K562 (cell line): ENCODE results near the gene ASCL2. TPM values are rescaled to one million over a fixed set of nuclear protein-coding genes. Genes with fewer than 3 reads are reported as not detected.

ENCODE experiments used
- BDP1 ChIP-seq: IDR thresholded peaks from 3 replicates; pipeline ENCODE4 v1.6.1; 2011; ENCODE audit not compliant: insufficient read length, insufficient read depth
- GTF2F1 ChIP-seq: IDR thresholded peaks from 2 replicates; pipeline ENCODE4 v1.6.1; 2011; ENCODE audit warnings: low read depth, low read length, improper control_type of control experiment
- HDAC8 ChIP-seq: fragments of 450-650 bp; IDR thresholded peaks from 2 replicates; pipeline ENCODE4 v1.6.1; 2016; ENCODE audit warnings: mild to moderate bottlenecking, missing genetic modification characterization, moderate library complexity, missing compliant biosample characterization
- HNRNPLL ChIP-seq: fragments of 200-400 bp; formaldehyde crosslinking; IDR thresholded peaks from 2 replicates; pipeline ENCODE4 v1.6.1; 2017; ENCODE audit warnings: low read length, low read depth, mild to moderate bottlenecking; ENCODE audit not compliant: poor library complexity, severe bottlenecking
- POLR2B ChIP-seq: fragments of 450-650 bp; IDR thresholded peaks from 2 replicates; pipeline ENCODE4 v1.6.1; 2018; ENCODE audit warnings: low read depth; ENCODE audit not compliant: partially characterized antibody
- POLR3A ChIP-seq: IDR thresholded peaks from 2 replicates; pipeline ENCODE4 v1.6.1; 2011; ENCODE audit warnings: borderline replicate concordance, mild to moderate bottlenecking, moderate library complexity; ENCODE audit not compliant: insufficient read length, insufficient read depth; ENCODE audit errors: extremely low read depth
- SETDB1 ChIP-seq: IDR thresholded peaks from one replicate; pipeline ENCODE4 v1.6.1; 2012; ENCODE audit warnings: low read length, control low read depth, inconsistent platforms
- SNIP1 ChIP-seq: fragments of 450-650 bp; IDR thresholded peaks from 2 replicates; pipeline ENCODE4 v1.7.1; 2017; ENCODE audit warnings: low read depth, mild to moderate bottlenecking
- SRSF9 ChIP-seq: fragments of 200-400 bp; formaldehyde crosslinking; IDR thresholded peaks from 2 replicates; pipeline ENCODE4 v1.6.1; 2017; ENCODE audit warnings: low read depth, low read length, borderline replicate concordance
- THRAP3 ChIP-seq: fragments of 450-650 bp; IDR thresholded peaks from 2 replicates; pipeline ENCODE4 v1.6.1; 2016; ENCODE audit warnings: mild to moderate bottlenecking, inconsistent platforms, borderline replicate concordance
- ZNF444 ChIP-seq: fragments of 250-450 bp; sonication (Bioruptor Pico); IDR thresholded peaks from 2 replicates; pipeline ENCODE4 v1.4.0; 2020; ENCODE audit warnings: mild to moderate bottlenecking, moderate library complexity
- polyA plus RNA-seq, 8 experiments: library from polyadenylated mRNA; depleted of rRNA in 4 of 8; stranded (reverse) in 5 of 8; unstranded in 3 of 8; fragments of >200 nt; fragmentation: Nextera tagmentation in 2 of 8; fragmentation: Illumina TruSeq in 1 of 8; extraction: Ambion mirVana in 2 of 8; extraction: Trizol in 1 of 8; gene quantifications; 2 replicates each; pipeline versions ENCODE4 v1.2.1 to v1.2.3, GENCODE V29; 2011 to 2014; ENCODE audit warnings: inconsistent platforms in 1 of 8, missing spikeins in 1 of 8
- total RNA-seq, 7 experiments: library from RNA; depleted of rRNA in 6 of 7; stranded (reverse); fragments of >200 nt in 6 of 7; fragmentation: Illumina TruSeq in 2 of 7; extraction: Trizol in 2 of 7; gene quantifications; 2 replicates each; pipeline versions ENCODE4 v1.2.1 to v1.2.3, GENCODE V29; 2011 to 2021; ENCODE audit warnings: low replicate concordance in 1 of 7
- TF ChIP-seq, protein P1 (sequence below), 2 experiments: fragments of 450-650 bp; IDR thresholded peaks; 2 replicates each; pipeline ENCODE4 v1.6.1; 2016
- TF ChIP-seq, protein P2 (sequence below): fragments of 450-650 bp; formaldehyde crosslinking; IDR thresholded peaks from 2 replicates; pipeline ENCODE4 v1.4.0; 2020; ENCODE audit warnings: mild to moderate bottlenecking, moderate library complexity
- TF ChIP-seq, protein P3 (sequence below), 3 experiments: fragments of 200-800 bp in 1 of 3; fragments of 250-450 bp in 1 of 3; fragments of 450-650 bp in 1 of 3; sonication (Bioruptor Pico) in 1 of 3; sonication (Bioruptor generic) in 1 of 3; formaldehyde crosslinking in 1 of 3; IDR thresholded peaks; 2 replicates each; pipeline versions ENCODE4 v1.6.1 to v1.8.0; 2016 to 2022; ENCODE audit warnings: mild to moderate bottlenecking in 2 of 3, missing genetic modification characterization in 2 of 3, missing compliant biosample characterization in 1 of 3, moderate library complexity in 1 of 3
- TF ChIP-seq, protein P4 (sequence below): fragments of 250-450 bp; sonication (Bioruptor Pico); IDR thresholded peaks from 2 replicates; pipeline ENCODE4 v1.4.0; 2020; ENCODE audit warnings: mild to moderate bottlenecking, moderate library complexity

Gene ASCL2
- total and polyA plus RNA-seq, 9 of the 15 experiments (the other 6 are each of a cell fraction or from before 2014, with no cell fraction given), result 0.11 to 1.4 (median 0.36) TPM; not detected in 2

DNA sequence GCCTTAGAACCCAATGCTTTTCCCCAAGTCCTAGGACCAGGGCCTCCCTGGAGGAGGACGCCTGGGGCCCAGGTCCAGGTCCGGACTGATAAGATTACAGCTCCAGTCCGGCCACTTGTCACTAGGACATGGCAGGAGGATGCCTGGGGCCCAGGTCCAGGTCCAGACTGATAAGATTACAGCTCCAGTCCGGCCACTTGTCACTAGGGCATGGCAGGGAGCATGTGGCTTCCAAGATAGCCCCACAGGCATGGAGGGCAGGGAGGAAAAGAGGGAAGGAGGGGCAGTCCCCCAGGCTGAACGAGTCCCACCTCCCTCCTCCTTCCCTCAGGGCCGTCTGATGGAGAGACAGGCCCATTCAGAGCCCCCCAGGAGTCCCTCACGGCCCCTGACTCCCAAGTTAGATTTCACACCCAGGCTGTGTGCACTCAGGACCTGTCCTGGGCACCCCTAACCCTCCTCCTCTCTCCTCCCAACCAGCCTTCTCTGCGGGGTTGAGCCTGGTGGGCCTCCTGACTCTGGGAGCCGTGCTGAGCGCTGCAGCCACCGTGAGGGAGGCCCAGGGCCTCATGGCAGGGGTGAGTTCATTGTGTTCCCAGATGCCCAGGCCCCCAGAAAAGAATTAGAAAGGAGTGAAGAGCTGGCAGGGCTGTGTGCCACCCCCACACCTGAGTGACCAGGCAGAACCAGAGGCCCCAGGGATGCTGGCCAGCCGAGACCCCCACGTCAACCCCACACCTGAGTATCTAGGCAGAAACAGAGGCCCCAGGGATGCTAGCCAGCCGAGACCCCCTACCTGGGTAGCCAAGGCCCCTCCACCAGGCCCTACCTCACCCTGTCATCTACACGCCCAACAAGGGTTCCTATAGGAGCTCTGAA, 33.5 kb upstream of the ASCL2 start (continued):
- no peak for TF ChIP-seq GTF2F1
- TF ChIP-seq POLR3A, result no peak
- no peak for TF ChIP-seq SNIP1
- TF ChIP-seq BDP1, result no peak
- TF ChIP-seq, protein P1, sequence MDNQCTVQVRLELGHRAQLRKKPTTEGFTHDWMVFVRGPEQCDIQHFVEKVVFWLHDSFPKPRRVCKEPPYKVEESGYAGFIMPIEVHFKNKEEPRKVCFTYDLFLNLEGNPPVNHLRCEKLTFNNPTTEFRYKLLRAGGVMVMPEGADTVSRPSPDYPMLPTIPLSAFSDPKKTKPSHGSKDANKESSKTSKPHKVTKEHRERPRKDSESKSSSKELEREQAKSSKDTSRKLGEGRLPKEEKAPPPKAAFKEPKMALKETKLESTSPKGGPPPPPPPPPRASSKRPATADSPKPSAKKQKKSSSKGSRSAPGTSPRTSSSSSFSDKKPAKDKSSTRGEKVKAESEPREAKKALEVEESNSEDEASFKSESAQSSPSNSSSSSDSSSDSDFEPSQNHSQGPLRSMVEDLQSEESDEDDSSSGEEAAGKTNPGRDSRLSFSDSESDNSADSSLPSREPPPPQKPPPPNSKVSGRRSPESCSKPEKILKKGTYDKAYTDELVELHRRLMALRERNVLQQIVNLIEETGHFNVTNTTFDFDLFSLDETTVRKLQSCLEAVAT (IDR thresholded peaks at IDR 0.05), result no peak
- TF ChIP-seq HDAC8 (tag), result no peak
- TF ChIP-seq, protein P2, sequence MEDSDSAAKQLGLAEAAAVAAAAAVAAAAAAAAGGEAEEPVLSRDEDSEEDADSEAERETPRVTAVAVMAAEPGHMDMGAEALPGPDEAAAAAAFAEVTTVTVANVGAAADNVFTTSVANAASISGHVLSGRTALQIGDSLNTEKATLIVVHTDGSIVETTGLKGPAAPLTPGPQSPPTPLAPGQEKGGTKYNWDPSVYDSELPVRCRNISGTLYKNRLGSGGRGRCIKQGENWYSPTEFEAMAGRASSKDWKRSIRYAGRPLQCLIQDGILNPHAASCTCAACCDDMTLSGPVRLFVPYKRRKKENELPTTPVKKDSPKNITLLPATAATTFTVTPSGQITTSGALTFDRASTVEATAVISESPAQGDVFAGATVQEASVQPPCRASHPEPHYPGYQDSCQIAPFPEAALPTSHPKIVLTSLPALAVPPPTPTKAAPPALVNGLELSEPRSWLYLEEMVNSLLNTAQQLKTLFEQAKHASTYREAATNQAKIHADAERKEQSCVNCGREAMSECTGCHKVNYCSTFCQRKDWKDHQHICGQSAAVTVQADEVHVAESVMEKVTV (CRISPR knock-in tag), result no peak
- TF ChIP-seq, protein P3, sequence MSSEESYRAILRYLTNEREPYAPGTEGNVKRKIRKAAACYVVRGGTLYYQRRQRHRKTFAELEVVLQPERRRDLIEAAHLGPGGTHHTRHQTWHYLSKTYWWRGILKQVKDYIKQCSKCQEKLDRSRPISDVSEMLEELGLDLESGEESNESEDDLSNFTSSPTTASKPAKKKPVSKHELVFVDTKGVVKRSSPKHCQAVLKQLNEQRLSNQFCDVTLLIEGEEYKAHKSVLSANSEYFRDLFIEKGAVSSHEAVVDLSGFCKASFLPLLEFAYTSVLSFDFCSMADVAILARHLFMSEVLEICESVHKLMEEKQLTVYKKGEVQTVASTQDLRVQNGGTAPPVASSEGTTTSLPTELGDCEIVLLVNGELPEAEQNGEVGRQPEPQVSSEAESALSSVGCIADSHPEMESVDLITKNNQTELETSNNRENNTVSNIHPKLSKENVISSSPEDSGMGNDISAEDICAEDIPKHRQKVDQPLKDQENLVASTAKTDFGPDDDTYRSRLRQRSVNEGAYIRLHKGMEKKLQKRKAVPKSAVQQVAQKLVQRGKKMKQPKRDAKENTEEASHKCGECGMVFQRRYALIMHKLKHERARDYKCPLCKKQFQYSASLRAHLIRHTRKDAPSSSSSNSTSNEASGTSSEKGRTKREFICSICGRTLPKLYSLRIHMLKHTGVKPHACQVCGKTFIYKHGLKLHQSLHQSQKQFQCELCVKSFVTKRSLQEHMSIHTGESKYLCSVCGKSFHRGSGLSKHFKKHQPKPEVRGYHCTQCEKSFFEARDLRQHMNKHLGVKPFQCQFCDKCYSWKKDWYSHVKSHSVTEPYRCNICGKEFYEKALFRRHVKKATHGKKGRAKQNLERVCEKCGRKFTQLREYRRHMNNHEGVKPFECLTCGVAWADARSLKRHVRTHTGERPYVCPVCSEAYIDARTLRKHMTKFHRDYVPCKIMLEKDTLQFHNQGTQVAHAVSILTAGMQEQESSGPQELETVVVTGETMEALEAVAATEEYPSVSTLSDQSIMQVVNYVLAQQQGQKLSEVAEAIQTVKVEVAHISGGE (CRISPR knock-in tag; IDR thresholded peaks at IDR 0.05), result peak in 1 of 3 experiments; percentile 91; a peak in 2 of 6 replicates
- no peak for TF ChIP-seq THRAP3
- no peak for TF ChIP-seq POLR2B
- no peak for TF ChIP-seq HNRNPLL
- TF ChIP-seq, protein P4, sequence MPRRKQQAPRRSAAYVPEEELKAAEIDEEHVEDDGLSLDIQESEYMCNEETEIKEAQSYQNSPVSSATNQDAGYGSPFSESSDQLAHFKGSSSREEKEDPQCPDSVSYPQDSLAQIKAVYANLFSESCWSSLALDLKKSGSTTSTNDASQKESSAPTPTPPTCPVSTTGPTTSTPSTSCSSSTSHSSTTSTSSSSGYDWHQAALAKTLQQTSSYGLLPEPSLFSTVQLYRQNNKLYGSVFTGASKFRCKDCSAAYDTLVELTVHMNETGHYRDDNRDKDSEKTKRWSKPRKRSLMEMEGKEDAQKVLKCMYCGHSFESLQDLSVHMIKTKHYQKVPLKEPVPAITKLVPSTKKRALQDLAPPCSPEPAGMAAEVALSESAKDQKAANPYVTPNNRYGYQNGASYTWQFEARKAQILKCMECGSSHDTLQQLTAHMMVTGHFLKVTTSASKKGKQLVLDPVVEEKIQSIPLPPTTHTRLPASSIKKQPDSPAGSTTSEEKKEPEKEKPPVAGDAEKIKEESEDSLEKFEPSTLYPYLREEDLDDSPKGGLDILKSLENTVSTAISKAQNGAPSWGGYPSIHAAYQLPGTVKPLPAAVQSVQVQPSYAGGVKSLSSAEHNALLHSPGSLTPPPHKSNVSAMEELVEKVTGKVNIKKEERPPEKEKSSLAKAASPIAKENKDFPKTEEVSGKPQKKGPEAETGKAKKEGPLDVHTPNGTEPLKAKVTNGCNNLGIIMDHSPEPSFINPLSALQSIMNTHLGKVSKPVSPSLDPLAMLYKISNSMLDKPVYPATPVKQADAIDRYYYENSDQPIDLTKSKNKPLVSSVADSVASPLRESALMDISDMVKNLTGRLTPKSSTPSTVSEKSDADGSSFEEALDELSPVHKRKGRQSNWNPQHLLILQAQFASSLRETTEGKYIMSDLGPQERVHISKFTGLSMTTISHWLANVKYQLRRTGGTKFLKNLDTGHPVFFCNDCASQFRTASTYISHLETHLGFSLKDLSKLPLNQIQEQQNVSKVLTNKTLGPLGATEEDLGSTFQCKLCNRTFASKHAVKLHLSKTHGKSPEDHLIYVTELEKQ (CRISPR knock-in tag), result no peak
- no peak for TF ChIP-seq ZNF444
- no peak for TF ChIP-seq SRSF9
- no peak for TF ChIP-seq SETDB1
